MCF 10A (cell line): Measurements from ENCODE around the gene FAM217B. TPM values are rescaled to one million over a fixed set of nuclear protein-coding genes. Genes with fewer than 3 reads are reported as not detected.

Experiments
- BruUV-seq: library from RNA; stranded (reverse); fragments of 400-500 nt; replicated peaks from 2 replicates; lab custom pipeline; 2021; lab: Mats Ljungman, UMichigan
- CTCF ChIA-PET: fragments of 300-600 bp; sonication (Branson Sonifier 250); formaldehyde crosslinking; extraction: SDS; loops from one replicate; lab custom pipeline; 2021; ENCODE audit warnings: antibody characterized with exemption, inconsistent platforms; lab: Yijun Ruan, JAX
- POLR2A ChIA-PET: fragments of 300-600, 350-650 bp; sonication (Branson Sonifier 250); formaldehyde crosslinking; extraction: SDS; loops from one replicate; lab custom pipeline; 2020; ENCODE audit warnings: antibody characterized with exemption, inconsistent platforms; lab: Yijun Ruan, JAX
- DNase-seq: peaks from one replicate; pipeline ENCODE4 v3.0.0-alpha.2; 2018; ENCODE audit not compliant: unreplicated experiment
- H3K27ac Mint-ChIP-seq: one replicate; pipeline ENCODE4 v1.8.0; 2022; ENCODE audit warnings: mild to moderate bottlenecking, low read depth, mixed read lengths; ENCODE audit not compliant: unreplicated experiment
- H3K27me3 Mint-ChIP-seq: one replicate; pipeline ENCODE4 v1.8.0; 2022; ENCODE audit warnings: mixed read lengths; ENCODE audit not compliant: insufficient read depth, unreplicated experiment
- H3K36me3 Mint-ChIP-seq: one replicate; pipeline ENCODE4 v1.8.0; 2022; ENCODE audit warnings: mild to moderate bottlenecking, moderate library complexity, mixed read lengths; ENCODE audit not compliant: insufficient read depth, unreplicated experiment
- H3K4me1 Mint-ChIP-seq: one replicate; pipeline ENCODE4 v1.8.0; 2022; ENCODE audit warnings: mixed read lengths; ENCODE audit not compliant: insufficient read depth, unreplicated experiment
- H3K4me3 Mint-ChIP-seq: one replicate; pipeline ENCODE4 v1.8.0; 2022; ENCODE audit warnings: mild to moderate bottlenecking, moderate library complexity, mixed read lengths; ENCODE audit not compliant: unreplicated experiment
- H3K9me3 Mint-ChIP-seq: one replicate; pipeline ENCODE4 v1.8.0; 2022; ENCODE audit warnings: mixed read lengths; ENCODE audit not compliant: unreplicated experiment
- CTCF ChIP-seq: fragments of 200-600 bp; IDR thresholded peaks from one replicate; pipeline ENCODE4 v1.8.0; 2022; ENCODE audit warnings: antibody characterized with exemption, mild to moderate bottlenecking; ENCODE audit not compliant: unreplicated experiment
- intact Hi-C: fragments of 100-400 bp; cut with micrococcal nuclease; formaldehyde crosslinking; loops from 2 replicates; pipeline ENCODE4 v1.14.1; 2022
- total RNA-seq: library from RNA; stranded (reverse); gene quantifications from 2 replicates; pipeline ENCODE4 v1.2.3, GENCODE V29; 2022

FAM217B gene
- total RNA-seq, 1 experiment from 2014 or later, result 5.6 TPM

- Mint-ChIP-seq H3K36me3 (no peaks in the 10 kb centered on the region), H3K9me3 (no peaks in the 10 kb centered on the region), H3K27ac (no peak overlapping the region), H3K4me1 (no peaks in the 10 kb centered on the region), H3K27me3 (peaks cover 10% of the 10 kb centered on the region), H3K4me3 (no peak overlapping the region)
- ChIA-PET POLR2A (interaction anchor here (2.1 kb wide), 1 partner anchor 28 kb away, joined by 11 read pairs; the partner anchor contains the start of genes FAM217B and PPP1R3D), CTCF (interaction anchor here (0.7 to 1.7 kb wide), 3 partner anchors 22 to 1679 kb away, joined by 3 to 10 read pairs (median 3); no protein-coding TSS in a partner anchor)
- no peak for TF ChIP-seq CTCF
- BruUV-seq, result no TSS peak
- intact Hi-C loops, result no loop called here
- DNase-seq, result no peak
Observed at GRCh38 chr20:59912609-59913008, 27.6 kb upstream of the FAM217B start.

GRCh38 chr20:59920944-59921343, 19.2 kb upstream of the FAM217B start:
- ChIA-PET CTCF (interaction anchor here (1.1 kb wide), 1 partner anchor 13 kb away, joined by 4 read pairs; no protein-coding TSS in a partner anchor), POLR2A (interaction anchor here (2.5 kb wide), 1 partner anchor 19 kb away, joined by 13 read pairs; the partner anchor contains the start of genes FAM217B and PPP1R3D)
- Mint-ChIP-seq H3K4me1 (no peaks in the 10 kb centered on the region), H3K36me3 (no peaks in the 10 kb centered on the region), H3K4me3 (no peak overlapping the region), H3K27ac (no peak overlapping the region), H3K9me3 (no peaks in the 10 kb centered on the region), H3K27me3 (no peaks in the 10 kb centered on the region)
- DNase-seq, result no peak
- no TSS peak for BruUV-seq
- TF ChIP-seq CTCF, result no peak
- intact Hi-C loops, result no loop called here

GRCh38 chr20:59923514-59923913, 16.7 kb upstream of the FAM217B start:
- H3K4me1 Mint-ChIP-seq, result no peaks in the 10 kb centered on the region
- ChIA-PET POLR2A (interaction anchor here (2.6 kb wide), 1 partner anchor 17 kb away, joined by 9 read pairs; the partner anchor contains the start of genes FAM217B and PPP1R3D), CTCF (interaction anchor here (3.3 kb wide), 1 partner anchor 11 kb away, joined by 12 read pairs; no protein-coding TSS in a partner anchor)
- TF ChIP-seq CTCF, result no peak
- no peaks in the 10 kb centered on the region for H3K36me3 Mint-ChIP-seq
- no peak overlapping the region for H3K27ac Mint-ChIP-seq
- no peak overlapping the region for H3K4me3 Mint-ChIP-seq
- no peaks in the 10 kb centered on the region for H3K9me3 Mint-ChIP-seq
- intact Hi-C loops, result no loop called here
- peaks cover 3% of the 10 kb centered on the region for H3K27me3 Mint-ChIP-seq
- BruUV-seq, result no TSS peak
- no peak for DNase-seq

- H3K27ac Mint-ChIP-seq, result no peak overlapping the region
Observed at GRCh38 chr20:59925359-59925758, 14.8 kb upstream of the FAM217B start.

More at GRCh38 chr20:59925359-59925758, 14.8 kb upstream of the FAM217B start:
- intact Hi-C loops, result no loop called here
- POLR2A ChIA-PET, result interaction anchor here (2.8 kb wide), 1 partner anchor 15 kb away, joined by 17 read pairs; the partner anchor contains the start of genes FAM217B and PPP1R3D
- TF ChIP-seq CTCF, result no peak
- no TSS peak for BruUV-seq
- CTCF ChIA-PET, result interaction anchor here (0.7 to 3.3 kb wide), 3 partner anchors 9 to 143 kb away, joined by 3 to 12 read pairs (median 7); no protein-coding TSS in a partner anchor
- no peak for DNase-seq
- H3K36me3 Mint-ChIP-seq, result no peaks in the 10 kb centered on the region
- no peaks in the 10 kb centered on the region for H3K9me3 Mint-ChIP-seq
- H3K27me3 Mint-ChIP-seq, result peaks cover 12% of the 10 kb centered on the region
- H3K4me3 Mint-ChIP-seq, result no peak overlapping the region
- no peaks in the 10 kb centered on the region for H3K4me1 Mint-ChIP-seq
